Left kidney (tissue), 2 donors: ENCODE data around the gene HTR4. TPM values are rescaled to one million over a fixed set of nuclear protein-coding genes. Genes with fewer than 3 reads are reported as not detected.
"Not testable (repeated sequence)": the region's sequence is repeated elsewhere in the genome, so short reads cannot be mapped to it uniquely, and the experiment has no call there.

ENCODE experiments used
- DNase-seq: peaks from one replicate; pipeline ENCODE4 v3.0.0-alpha.2; 2013
- polyA plus RNA-seq: library from polyadenylated mRNA; unstranded; fragments of 120-200 nt; gene quantifications from one replicate; pipeline ENCODE4 v1.2.1, GENCODE V29; 2013; ENCODE audit not compliant: insufficient read length

HTR4 gene
- polyA plus RNA-seq, 1 donor = not detected

DNA sequence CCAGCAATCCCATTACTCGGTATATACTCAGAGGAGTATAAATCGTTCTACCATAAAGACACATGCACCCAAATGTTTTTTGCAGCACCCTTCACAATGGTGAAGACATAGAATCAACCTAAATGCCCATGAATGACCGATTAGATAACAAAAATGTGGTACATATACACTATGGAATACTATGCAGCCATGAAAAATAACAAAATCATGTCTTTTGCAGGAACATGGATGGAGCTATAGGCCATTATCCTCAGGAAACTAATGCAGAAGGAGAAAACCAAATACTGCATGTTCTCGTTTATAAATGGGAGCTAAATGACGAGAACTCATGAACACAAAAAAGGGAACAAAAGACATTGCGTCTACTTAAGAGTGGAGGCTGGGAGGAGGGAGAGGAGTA lies 114.5 kb downstream of the HTR4 start:
- DNase-seq = no peak

DNA sequence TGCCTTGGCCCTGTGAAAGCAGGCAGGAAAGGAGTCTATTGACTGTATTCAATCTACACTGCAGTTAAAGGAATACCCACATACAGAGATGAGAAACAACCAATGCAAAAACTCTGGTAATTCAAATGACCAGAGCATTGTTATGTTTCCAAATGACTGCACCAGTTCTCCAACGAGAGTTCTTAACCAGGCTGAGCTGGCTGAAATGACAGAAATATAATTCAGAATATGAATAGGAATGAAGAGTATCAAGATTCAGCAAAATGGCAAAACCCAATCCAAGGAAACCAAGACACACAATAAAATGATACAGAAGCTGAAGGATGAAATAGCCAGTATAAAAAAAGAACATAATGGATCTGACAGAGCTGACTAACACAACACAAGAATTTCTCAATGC lies 119.1 kb downstream of the HTR4 start:
- no peak for DNase-seq

DNA sequence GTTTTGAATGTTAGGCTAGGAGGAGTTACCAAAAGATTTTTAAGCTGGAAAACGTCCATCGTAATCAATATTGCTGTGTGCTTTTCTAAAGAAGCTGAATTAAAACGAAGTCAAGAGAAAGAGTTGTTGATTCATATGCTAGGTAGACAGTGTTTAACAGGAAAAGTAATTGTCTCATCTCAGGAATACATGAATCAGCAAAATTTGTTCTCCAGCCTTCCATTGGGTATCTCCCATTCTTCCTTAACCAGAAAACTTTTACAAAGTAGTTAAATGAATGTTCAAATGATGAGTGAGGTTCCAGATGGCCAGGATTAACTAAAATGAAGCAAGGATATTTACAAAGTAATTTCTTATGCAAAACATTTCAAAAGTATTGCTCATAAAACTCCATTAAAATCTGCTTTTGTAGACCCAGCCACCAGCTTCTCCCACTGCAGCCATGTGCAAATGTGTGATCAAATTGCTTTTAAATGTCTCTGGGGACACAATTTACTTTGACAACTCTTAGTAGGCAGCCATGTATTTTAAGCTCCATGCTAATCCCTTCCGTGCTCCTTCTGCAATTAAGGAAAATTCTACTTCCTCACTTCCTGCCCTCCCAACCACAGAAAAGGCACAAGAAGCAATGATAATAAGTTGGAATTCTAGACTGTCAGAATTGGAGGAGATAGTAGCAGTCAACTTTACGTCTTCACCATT lies 121.2 kb downstream of the HTR4 start:
- no peak for DNase-seq

DNA sequence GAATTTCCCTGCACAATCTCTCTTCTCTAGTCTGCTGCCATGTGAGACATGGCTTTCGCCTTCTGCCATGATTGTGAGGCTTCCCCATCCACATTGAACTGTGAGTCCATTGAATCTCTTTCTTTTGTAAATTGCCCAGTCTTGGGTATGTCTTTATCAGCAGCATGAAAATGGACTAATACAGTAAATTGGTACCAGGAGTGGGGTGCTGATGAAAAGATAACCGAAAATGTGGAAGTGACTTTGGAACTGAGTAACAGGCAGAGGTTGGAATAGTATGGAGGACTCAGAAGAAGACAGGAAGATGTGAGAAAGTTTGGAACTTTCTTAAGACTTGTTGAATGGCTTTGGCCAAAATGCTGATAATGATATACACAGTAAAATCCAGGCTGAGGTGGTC lies 124.9 kb downstream of the HTR4 start:
- DNase-seq = not testable (repeated sequence)

DNA sequence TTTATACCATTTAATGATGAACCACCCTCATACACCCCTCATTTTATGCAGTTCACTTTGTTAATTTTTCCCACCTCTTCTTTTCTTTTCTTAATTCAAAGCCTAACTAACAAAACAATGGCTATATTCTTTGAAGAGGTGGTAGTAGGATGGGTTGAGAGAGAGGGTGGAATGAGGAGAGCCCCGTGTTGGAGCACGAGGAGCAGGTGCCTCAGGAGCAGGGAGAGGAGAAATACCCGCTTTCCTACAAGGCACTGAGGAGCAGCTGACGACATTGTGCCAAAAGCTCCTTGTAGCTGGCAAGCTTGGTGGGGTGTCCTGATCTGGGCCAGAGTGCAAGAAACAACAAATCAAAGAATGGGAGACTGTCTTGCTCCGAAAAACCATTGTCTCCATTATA lies 129.6 kb downstream of the HTR4 start:
- DNase-seq = no peak

DNA sequence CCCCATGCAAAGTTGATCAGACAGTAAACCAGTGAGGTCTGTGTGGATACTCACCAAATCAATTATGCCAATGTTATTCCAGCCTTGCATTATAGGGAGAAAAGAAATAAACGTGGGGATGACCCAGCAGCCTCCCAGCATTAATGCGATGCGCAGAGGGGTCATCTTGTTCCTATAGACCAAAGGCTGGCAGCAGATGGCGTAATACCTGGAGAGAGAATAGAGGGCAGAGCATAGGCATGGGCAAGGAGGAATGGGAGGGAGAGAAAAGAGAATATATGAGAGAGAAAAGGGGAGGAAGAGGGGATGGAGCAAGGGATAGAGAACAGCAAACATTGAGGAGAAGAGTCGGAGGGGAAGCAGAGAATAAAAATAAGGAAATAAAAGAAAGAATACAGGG lies 131.2 kb downstream of the HTR4 start:
- no peak for DNase-seq

DNA sequence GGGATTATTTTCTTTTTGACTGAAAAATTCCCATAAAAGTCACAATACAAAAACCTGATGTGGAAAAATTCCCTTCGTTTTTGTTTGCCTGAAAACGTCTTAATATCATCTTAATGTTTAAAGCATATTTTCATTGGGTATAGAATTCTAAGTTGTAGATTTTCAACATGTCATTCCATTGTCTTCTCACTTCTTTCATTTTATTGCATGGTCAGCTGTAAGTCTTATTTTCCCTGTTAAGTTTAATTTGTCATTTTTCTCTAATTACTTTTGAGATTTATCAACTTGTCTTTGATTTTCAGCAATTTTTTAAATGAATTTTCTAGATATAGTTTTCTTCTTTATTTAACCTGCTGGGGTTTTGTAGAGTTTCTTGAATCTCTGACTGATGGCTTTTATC lies 138.9 kb downstream of the HTR4 start:
- no peak for DNase-seq

DNA sequence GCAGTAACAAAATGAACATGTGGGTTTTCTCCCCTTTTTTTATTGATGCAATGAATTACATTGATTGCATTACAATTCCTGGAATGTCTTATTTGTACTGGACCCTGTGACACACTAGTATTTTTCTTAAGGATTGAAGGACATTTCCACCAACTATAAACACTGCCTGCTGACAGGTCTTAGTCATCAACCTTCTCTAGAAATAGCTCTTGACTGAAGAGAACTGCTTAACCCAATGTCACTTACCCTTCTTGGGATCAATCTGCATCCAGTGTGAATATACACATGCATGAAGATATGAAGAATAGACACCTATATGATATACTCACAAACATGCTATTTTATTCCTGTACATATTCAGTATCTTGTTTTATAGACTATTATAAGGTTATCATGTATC lies 140.0 kb downstream of the HTR4 start:
- DNase-seq = no peak

DNA sequence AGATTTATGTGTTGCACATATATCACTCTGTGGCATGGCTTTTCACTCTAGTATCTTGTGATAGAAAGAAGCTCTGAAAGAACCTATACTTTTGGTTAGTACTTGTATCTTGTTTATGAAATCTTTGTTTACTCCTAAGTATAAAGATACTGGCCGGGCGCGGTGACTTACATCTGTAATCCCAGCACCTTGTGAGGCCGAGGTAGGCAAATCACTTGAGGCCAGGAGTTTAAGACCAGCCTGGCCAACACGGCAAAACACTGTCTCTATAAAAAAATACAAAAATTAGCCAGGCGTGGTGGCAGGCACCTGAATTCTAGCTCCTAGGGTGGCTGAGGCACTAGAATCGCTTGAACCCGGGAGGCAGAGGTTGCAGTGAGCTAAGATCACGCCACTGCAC lies 141.8 kb downstream of the HTR4 start:
- no peak for DNase-seq

DNA sequence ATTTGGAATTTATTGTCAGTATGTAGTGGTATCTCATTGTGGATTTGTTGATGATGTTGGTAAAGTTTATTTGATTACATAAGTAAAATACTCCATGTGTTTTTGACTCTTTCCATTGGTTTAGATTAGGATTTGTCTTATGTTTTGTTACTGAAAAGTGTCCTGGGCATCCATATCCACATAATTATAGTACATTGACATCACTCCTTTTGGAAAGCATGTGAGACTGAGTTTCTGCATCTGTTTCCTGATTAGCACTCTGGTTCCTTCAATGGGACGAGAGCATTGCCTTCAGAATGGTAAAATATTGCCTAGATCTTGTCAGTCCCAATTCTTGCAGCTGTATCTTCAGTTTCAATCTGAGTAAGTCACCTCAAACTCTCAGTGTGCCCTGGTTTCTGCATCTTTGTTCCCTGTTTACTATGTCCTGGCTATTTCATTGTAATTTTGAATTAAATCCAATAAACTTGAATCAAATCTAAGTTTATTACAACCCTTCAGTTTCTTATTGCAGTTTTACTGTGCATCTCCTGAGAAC lies 142.4 kb downstream of the HTR4 start:
- no peak for DNase-seq

DNA sequence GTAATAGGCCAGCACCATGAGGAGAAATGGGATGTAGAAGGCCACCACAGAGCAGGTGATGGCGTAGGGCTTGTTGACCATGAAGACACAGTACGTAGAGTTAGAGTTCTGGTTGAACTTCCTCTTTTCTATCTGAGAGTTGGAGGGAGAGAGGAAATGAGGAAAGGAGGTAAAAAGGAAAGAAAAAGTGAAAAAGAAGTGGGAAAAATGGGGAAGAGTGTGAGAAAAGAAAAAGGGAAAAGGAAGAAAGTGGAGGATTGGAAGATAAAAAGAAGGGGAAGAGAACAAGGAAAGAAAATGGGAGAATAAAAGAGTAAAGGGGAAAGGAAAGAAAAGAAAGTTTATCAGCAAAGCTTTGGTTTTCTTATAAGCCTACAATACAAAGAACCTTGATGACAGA lies 144.4 kb downstream of the HTR4 start:
- no peak for DNase-seq

DNA sequence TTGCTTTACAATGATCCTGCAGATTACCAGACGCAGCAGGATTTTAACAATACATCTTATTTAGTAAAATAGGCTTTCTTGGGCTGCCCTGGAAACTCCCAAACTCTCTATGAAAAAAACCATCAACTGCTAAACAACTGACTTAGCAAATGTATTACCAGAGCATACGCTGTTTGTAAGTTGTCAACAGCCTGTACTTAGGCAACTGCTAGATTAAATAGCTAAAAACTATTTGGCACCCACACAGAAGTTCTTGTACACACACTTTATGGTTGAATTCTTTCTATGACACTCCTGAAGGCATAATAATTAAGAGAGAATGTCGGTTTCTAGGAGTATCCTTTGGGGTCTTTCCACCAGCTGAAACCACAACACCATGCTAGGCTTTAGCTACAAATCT lies 146.7 kb downstream of the HTR4 start:
- DNase-seq = no peak

DNA sequence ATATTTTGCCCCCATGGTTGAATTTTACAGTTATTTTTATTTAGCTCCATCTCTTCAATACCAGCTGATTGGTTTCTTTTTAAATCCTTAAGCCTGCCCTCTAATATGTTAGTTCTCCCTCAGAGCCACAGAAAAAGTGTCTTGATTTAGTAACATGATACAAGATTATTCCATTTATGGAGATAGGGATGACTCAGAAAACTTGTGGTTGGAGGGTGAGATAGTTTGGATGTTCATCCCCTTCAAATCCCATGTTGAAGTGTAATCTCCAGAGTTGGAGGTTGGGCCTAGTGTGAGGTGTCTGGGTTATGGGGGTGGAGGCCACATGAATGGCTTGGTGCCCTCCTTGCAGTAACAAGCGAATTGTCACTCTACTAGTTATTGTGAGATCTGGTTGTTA lies 154.9 kb downstream of the HTR4 start:
- no peak for DNase-seq

DNA sequence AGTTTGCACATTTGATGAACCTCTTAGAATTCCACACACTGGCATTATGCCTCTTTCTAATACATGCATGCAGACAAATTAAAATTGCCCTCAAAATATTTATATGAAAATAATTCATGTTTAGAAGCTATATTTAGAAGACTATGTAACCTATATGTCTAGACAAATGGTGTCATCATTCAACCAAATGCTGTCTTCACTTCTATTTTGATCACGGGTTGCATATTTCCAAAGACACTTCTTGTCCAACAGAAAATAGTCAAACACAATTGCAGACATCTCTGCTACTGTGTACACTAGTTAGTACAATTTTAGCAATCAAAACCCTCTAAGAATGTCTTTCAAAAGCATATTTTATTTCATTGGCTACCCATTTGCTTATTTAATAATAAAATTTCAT lies 156.6 kb downstream of the HTR4 start:
- DNase-seq = no peak

DNA sequence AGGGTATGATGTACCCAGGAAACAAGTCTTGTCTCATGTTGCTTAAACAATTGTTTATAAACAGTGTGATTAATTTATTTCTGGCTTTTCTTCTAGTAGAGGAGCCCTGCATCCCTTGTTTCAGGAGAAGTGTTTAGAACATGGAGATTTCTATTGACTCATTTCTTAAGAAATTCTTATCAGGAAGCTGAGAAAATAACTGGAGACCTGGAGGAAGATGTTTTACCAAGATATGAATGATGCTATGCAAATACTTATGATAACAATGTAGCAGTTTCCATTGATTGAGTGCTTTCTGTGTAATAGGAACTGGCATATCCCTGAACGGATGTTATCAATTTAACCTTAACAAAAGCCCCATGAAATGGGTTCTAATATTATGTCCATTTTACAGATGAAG lies 162.0 kb downstream of the HTR4 start:
- no peak for DNase-seq

DNA sequence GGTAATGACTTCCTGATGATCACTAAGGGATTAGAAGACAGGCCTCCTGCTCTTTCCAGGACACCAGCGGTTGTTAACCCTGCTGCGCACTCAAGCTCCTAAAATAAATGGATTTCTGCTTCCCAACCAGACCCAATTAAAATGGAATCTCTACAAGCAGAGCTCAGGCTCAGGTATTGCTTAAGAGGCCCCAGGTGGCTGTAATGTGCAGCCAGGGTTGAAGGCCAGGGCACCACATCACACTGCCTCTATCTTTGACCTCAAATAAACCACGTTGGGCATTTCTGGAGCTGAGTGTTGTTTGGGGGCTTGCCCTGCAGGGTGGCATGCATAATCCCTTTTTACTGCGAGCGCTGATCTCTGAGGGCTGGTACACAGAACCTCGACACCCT lies 162.5 kb downstream of the HTR4 start:
- no peak for DNase-seq

DNA sequence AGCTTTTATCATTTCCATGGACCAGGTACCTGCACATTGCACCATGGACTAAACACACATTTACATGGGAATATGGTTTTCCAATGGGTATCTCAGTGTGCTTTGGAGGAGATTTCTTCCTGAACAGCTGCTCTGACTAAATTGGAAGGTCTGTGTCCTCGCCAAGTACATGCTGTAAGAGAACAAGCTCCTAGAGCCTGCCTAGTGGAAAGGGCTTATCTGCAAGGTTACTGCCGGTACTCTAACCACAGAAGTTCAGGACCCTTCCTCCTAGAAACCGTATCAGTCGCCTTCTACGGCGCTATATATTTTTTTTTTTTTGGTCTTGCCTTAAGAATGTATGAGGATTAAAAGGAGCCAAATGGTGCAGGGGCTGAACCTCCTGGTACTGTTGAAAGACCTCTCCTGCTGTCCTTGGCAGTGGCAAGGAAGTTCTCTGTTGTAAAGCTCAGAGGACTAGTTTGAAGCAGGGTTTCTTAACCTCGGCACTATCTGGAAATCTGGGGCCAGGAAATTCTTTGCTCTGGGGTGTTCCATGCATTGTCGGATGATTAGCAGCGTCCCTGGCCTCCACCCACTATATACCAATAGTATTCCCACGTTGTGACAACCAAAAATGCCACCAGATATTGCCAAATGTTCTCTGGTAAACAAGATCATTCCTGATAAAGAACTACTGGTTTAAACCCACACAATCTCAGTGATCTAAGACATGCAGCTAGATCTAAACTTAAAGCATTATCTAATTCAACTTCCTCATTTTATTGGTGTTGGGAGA lies 163.1 kb downstream of the HTR4 start:
- no peak for DNase-seq

DNA sequence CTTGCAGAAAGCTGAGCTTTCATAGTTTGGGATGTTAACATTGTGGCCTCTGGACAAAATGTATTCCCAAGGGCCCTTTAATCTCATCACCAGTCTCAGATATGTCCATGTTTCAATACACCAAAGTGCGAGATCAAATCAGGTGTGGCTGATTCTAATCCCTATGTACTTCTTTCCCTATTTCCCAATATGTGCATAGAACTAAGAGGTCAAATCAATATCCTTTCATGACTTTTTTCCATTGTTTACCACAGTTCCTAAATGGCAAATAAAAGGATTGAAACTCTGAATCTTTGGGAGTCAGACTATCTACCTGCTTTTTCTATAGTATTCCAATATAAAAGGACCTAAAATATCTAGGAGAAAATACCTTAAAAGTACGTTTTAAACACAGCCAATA lies 165.6 kb downstream of the HTR4 start:
- no peak for DNase-seq

DNA sequence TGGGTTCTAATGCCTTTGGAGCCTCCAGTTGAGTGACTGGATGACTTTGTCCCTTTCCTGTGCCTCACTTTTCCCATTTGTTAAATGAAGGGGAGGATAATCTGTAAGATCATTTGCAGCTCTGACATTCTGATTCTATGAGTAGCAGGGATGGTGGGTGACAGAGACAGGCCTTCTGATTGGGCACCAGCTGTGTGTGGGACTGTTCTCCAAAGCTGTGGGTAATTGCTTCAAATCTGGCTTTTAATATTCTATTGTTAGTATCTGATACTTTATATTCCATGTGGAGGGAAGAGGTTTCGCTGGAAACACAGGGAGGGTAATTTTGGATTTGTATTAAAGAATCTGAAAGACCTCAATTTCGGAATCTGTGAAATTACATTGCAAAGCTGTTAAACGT lies 167.9 kb downstream of the HTR4 start:
- no peak for DNase-seq

DNA sequence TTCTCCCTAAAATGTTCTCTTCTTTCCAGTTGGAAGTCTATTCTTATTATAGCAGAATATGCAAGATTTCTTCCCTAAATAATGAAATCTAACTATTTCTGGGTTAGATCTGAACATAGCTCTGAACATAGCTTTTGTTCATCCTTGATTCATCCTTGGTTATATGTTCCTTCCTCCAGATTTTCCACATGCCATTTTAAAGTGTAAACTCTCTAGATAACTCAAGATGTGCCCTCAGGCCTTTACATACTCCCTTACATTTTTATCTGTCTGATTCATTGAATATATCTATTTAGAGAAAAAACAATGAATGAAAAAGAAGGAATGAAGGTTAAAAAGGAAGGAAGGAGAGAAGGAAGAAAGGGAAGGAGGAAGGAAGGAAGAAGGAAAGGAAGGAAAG lies 169.7 kb downstream of the HTR4 start:
- DNase-seq = no peak

DNA sequence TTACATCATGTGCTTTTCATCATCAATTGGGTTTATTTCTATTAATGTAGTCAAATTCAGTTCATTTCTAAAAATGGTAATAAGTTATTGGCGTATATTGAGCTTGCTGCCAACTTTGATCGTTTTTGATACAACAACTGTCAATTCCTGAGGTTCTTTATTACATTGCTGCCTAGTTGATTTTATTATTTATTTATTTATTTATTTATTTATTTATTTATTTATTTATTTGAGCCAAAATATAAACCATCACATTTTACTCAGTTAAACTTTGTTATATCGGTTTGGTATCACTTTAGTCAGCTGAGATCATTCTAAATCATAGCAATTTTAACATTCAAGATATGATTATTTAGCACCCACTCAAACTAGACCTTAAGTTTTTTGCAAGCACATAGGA lies 170.6 kb downstream of the HTR4 start:
- DNase-seq = no peak

DNA sequence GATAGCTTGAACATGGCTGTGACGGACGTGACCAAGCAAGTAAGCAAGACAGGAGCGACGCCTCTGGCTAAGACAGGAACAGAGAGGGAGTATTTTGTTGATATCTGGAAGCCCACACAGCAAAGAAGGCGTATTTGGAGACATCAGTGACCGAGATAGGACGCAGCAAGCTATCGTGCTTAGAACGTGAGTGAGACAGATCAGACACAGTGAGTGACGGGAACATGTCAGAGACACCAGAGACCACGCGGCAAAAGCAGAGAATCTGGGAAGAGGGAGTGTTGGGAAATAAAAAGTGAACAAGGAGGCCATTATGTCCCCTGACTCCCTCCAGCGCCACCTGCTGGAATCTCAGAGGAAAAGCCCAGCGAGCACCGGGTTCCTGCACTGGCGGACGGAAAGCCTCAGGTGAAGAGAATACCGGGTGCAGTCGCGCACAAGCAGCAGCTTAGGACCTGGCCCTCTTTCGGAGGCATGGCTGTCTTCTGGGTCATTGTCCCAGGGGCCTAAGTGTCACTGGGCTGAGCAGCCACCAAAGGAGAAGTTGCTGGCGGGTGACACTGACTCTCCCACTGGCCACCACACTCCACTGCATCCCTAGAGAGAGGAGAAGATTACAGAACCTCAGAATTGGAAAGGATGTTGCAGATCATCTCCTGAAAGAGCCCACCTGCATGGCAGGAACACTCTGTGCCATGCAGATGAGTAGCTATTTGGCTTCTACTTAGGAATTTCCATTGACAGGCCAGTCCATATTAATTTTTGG lies 171.4 kb downstream of the HTR4 start:
- DNase-seq = peak; percentile 24

DNA sequence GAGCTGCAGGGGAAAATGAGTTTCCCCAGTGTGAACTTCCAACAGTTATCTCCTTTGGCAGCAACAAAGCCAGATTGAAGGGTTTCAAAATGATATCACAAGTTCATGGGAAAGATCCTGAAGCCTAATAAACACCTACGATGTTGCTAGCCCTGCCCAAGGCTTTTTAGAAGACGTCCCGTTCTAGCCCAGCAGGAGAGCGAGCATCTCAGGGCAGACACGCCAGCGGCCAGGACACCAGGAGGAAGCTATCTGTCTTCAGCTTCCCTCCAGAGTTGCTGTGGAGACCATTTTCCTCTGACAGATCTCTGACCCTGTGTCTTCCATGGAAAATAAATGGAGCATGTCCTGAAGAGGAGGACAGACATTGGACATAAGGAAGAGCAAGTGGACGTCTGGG lies 172.1 kb downstream of the HTR4 start:
- no peak for DNase-seq
